Chondrocyte (in vitro differentiated cells): ENCODE measurements around the gene SIL1. TPM values are rescaled to one million over a fixed set of nuclear protein-coding genes. Genes with fewer than 3 reads are reported as not detected.

Experiments used
- DNase-seq: peaks from one replicate; pipeline ENCODE4 v3.0.0; 2021; ENCODE audit warnings: mixed read lengths, low spot score
- H3K27ac Mint-ChIP-seq: one replicate; pipeline ENCODE4 v1.8.0; 2021; ENCODE audit warnings: mild to moderate bottlenecking, moderate library complexity, mixed read lengths; ENCODE audit not compliant: unreplicated experiment
- H3K27me3 Mint-ChIP-seq: 2 replicates; pipeline ENCODE4 v1.8.0; 2021; ENCODE audit warnings: low read depth, mixed read lengths
- H3K36me3 Mint-ChIP-seq: 2 replicates; pipeline ENCODE4 v1.8.0; 2021; ENCODE audit warnings: low read depth, mixed read lengths
- H3K4me1 Mint-ChIP-seq: 2 replicates; pipeline ENCODE4 v1.8.0; 2021; ENCODE audit warnings: low read depth, mild to moderate bottlenecking, mixed read lengths
- H3K4me3 Mint-ChIP-seq: one replicate; pipeline ENCODE4 v1.8.0; 2021; ENCODE audit warnings: mild to moderate bottlenecking, moderate library complexity, mixed read lengths; ENCODE audit not compliant: unreplicated experiment
- H3K9me3 Mint-ChIP-seq: 2 replicates; pipeline ENCODE4 v1.8.0; 2021; ENCODE audit warnings: low read depth, mixed read lengths
- total RNA-seq: library from RNA; stranded (reverse); gene quantifications from 3 replicates; pipeline ENCODE4 v1.2.1, GENCODE V29; 2021
- TF ChIP-seq, protein P1 (sequence below): fragments of 200-600 bp; sonication (generic); IDR thresholded peaks from 2 replicates; pipeline ENCODE4 v1.5.0; 2021; ENCODE audit warnings: antibody characterized with exemption, mild to moderate bottlenecking, moderate library complexity

The SIL1 gene
- total RNA-seq, 1 donor from 2014 or later: 71.1 TPM

DNA sequence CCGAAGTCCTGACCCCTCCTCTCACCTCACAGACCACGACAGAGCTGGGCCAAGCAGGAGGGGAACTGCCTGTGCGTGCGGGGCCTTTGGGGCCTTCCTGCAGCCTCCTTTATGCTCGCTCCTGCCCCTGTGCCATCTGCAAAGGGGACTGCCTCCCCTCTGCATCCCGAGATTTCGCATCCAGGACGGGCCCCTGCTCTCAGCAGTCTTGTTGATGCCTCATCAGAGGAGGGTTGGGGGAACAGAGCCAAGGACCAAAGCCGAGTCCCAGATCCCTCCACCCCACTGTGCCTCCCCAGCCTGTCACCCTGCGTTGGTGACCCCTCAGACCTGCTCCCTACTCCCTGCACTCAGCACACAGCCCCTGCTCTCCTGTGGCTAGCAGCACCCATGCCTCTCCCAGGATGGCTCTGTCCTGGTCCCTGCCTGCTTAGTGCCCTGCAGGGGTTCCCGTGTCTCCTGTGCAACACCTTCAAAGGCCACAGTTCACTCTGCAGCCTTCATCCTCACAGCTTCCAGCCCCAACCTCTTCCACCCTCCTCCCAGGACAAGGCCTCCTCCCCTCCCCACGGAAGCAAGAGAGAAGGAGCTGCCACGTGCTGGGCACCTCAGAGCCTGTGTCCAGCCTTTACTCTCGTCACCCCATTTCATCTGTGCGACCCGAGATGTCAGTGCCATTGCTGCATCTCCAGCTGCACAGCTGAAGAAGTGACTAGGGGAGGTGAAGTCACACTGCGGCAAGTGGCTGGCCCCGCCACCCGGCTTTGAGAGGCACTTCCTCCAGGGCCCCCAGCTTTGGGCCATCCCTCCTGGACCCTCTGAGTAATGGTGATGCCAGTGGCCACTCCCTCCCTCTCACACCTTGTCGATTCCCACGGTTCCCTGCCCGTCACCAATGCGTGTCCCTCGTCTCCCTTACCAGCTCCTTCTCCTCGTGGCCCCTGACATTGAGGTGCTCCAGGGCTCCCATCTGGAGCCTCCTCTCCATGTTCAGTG is 260.5 kb downstream of the SIL1 start:
- Mint-ChIP-seq H3K36me3 (peaks cover 34% of the 10 kb centered on the region), H3K27me3 (no peaks in the 10 kb centered on the region), H3K9me3 (peaks cover 5% of the 10 kb centered on the region)

DNA sequence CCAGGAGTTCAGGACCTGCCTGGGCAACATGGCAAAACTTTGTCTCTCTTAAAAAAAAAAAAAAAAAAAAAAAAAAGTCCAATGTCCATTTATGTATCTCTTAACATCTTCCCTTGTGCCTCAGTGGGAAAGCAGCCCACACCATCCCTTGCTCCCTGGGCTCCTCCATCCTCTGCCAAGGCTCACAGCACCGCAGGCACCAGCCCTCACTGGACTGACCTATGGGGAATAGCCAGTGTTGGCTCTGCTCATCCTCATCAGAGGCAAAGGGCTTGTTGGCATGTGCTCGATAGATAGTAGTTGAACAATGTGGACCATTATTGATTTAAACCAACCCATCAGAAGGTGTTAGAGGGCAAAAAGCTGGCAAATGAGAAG is 261.2 kb downstream of the SIL1 start:
- Mint-ChIP-seq H3K4me3 (no peak overlapping the region), H3K27ac (peak overlapping the region; percentile 45), H3K27me3 (no peaks in the 10 kb centered on the region), H3K9me3 (peaks cover 5% of the 10 kb centered on the region), H3K4me1 (peaks cover 8% of the 10 kb centered on the region), H3K36me3 (peaks cover 40% of the 10 kb centered on the region)
- TF ChIP-seq, protein P1, sequence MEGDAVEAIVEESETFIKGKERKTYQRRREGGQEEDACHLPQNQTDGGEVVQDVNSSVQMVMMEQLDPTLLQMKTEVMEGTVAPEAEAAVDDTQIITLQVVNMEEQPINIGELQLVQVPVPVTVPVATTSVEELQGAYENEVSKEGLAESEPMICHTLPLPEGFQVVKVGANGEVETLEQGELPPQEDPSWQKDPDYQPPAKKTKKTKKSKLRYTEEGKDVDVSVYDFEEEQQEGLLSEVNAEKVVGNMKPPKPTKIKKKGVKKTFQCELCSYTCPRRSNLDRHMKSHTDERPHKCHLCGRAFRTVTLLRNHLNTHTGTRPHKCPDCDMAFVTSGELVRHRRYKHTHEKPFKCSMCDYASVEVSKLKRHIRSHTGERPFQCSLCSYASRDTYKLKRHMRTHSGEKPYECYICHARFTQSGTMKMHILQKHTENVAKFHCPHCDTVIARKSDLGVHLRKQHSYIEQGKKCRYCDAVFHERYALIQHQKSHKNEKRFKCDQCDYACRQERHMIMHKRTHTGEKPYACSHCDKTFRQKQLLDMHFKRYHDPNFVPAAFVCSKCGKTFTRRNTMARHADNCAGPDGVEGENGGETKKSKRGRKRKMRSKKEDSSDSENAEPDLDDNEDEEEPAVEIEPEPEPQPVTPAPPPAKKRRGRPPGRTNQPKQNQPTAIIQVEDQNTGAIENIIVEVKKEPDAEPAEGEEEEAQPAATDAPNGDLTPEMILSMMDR: no peak
- DNase-seq: no peak

More for the DNA sequence above, 260.5 kb downstream of the SIL1 start:
- Mint-ChIP-seq H3K27ac (peak overlapping the region; percentile 65), H3K4me3 (no peak overlapping the region), H3K4me1 (peaks cover 11% of the 10 kb centered on the region)
- DNase-seq: no peak
- TF ChIP-seq, protein P1: no peak

DNA sequence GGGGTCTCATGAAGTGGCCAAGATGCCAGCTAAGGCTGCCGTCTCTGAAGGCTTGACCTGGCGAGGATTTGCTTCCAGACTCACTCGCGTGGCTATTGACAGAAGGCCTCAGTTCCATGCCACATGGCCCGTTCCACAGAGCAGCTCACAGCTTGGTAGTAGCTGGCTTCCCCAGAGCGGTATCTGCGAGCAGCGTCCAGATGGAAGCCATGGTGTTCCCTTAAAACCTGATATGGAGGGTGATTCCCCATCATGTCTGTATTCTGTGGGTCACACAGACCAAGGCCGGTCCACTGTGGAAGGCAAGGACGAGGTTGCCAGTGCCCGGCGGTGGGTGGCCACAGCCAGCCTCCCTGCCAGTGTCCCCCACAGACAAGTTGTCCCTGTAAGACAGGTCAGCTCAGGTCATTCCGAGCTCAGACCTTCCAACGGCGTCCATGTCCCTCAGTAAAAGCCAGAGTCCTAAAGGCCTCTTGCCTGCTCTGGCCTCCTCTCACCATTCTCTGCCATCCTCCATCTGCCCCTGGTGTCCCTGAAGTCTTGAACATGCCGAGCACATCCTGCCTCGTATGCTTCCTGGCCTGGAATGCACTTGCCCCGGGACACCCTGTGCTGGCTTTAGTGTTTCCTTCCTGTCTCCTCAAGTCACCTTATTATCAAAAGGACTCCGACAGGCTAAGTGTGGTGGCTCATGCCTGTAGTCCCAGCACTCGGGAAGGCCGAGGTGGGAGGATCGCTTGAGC is 261.8 kb downstream of the SIL1 start:
- no peak overlapping the region for H3K27ac Mint-ChIP-seq
- H3K4me3 Mint-ChIP-seq: no peak overlapping the region
- no peaks in the 10 kb centered on the region for H3K27me3 Mint-ChIP-seq
- peaks cover 4% of the 10 kb centered on the region for H3K4me1 Mint-ChIP-seq
- H3K9me3 Mint-ChIP-seq: peaks cover 5% of the 10 kb centered on the region
- peaks cover 44% of the 10 kb centered on the region for H3K36me3 Mint-ChIP-seq
- peak; percentile 75 for DNase-seq
- TF ChIP-seq, protein P1: no peak

DNA sequence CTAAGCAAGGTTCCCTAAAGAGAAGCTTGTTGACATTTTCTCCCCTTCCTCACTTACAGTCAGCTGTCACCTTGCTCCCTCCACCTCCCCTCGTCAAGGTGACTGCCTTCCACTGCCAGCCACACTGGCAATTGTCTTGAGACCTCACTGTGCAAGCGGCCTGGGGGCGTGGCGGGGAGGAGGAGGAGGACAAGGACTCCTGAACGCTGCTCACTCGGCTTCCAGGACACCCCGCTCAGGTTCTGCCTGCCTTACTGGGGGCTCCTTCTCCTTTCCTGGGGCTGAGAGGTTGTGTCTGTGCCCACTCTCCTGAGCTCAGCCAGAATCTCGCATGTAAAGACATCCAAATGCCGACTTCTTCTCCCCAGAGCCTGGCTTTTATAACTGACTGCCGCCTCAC is 262.7 kb downstream of the SIL1 start:
- Mint-ChIP-seq H3K36me3 (peaks cover 48% of the 10 kb centered on the region), H3K9me3 (no peaks in the 10 kb centered on the region), H3K4me1 (peaks cover 4% of the 10 kb centered on the region), H3K27ac (peak overlapping the region; percentile 45), H3K27me3 (no peaks in the 10 kb centered on the region), H3K4me3 (no peak overlapping the region)
- TF ChIP-seq, protein P1: no peak
- peak; percentile 89 for DNase-seq

DNA sequence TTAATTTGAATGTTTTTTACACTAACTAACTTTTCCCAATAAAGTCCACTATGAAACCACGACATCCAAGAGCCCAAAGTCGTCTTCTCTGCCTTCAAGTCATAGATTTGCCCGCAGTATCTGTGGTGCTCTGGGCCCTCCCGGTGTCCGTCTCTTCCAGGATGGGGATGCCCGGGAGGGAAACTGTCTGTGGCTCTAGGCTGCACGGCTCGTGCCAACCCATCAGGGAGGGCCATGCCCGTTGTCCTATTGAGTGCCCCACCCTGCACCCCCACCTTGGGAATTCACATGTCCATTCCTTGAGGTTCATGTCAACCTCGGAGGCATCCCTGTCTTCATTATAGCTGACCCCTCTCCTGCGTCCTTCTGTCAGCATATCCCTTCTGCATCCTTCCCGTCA is 263.2 kb downstream of the SIL1 start:
- TF ChIP-seq, protein P1: no peak
- DNase-seq: peak; percentile 68
- Mint-ChIP-seq H3K4me1 (peaks cover 4% of the 10 kb centered on the region), H3K27me3 (no peaks in the 10 kb centered on the region), H3K27ac (no peak overlapping the region), H3K36me3 (peaks cover 53% of the 10 kb centered on the region), H3K9me3 (no peaks in the 10 kb centered on the region), H3K4me3 (no peak overlapping the region)
